ENCODE results near the gene HSDL1.

DNA sequence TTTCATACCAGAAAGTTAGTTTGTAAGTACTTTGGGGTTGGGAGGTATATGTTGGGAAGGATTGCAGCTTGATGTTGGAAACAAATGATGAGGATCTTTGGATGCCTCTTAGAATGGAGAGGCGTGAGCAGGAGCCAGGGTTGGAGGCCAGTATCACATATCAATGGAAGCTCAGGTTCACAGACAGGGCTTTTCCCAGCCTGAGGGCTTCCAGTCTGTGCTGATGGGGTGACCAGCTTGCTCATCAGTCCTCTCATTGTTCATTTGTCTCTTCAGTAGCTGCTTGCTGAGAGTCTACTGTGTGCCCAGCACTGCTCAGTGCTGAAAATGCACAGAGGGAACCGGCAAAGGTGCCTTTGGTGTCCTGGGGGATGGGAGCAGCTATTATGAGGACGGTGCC, 5.9 kb upstream of the HSDL1 start:
- TF ChIP-seq CTCF (IDR thresholded peaks at IDR 0.05) (no peak), EZH2 (IDR thresholded peaks at IDR 0.05) (no peak), EZH2phosphoT487 (IDR thresholded peaks at IDR 0.05) (no peak)
